Bronchial epithelial cell (primary cell): ENCODE data around the gene CD99L2. TPM values are rescaled to one million over a fixed set of nuclear protein-coding genes. Genes with fewer than 3 reads are reported as not detected.

Experiments used
- DNase-seq: peaks from one replicate; pipeline ENCODE4 v3.0.0-alpha.2; 2010; ENCODE audit warnings: low read depth
- FAIRE-seq: peaks from 2 replicates; lab custom pipeline; 2011; peaks lifted over from hg19 to GRCh38; lab: Jason Lieb, UNC
- H3K27me3 ChIP-seq: 2 replicates; pipeline ENCODE4 v1.5.1; 2011; ENCODE audit warnings: low read length; ENCODE audit not compliant: control insufficient read depth, insufficient read depth
- H3K36me3 ChIP-seq: 2 replicates; pipeline ENCODE4 v1.5.1; 2011; ENCODE audit warnings: low read length; ENCODE audit not compliant: control insufficient read depth, insufficient read depth
- H3K4me3 ChIP-seq: 2 replicates; pipeline ENCODE4 v1.5.1; 2011; ENCODE audit warnings: mild to moderate bottlenecking, low read depth, low read length, control low read depth
- CTCF ChIP-seq: IDR thresholded peaks from 2 replicates; pipeline ENCODE4 v1.5.1; 2011; ENCODE audit warnings: mild to moderate bottlenecking, moderate library complexity, low read length, control low read depth, inconsistent platforms; ENCODE audit not compliant: insufficient read depth, severe bottlenecking
- total RNA-seq: library from RNA; depleted of rRNA; stranded (reverse); fragments of >200 nt; gene quantifications from 2 replicates; pipeline ENCODE4 v1.2.1, GENCODE V29; 2014

CD99L2 gene
- total RNA-seq, 1 donor from 2014 or later: 10.8 TPM

GRCh38 chrX:150759568-150760416 lies 138.7 kb downstream of the CD99L2 start:
- Histone ChIP-seq H3K4me3 (no peak overlapping the region), H3K27me3 (no peaks in the 10 kb centered on the region), H3K36me3 (no peaks in the 10 kb centered on the region)
- no peak for TF ChIP-seq CTCF
- DNase-seq (no peak), FAIRE-seq (no peak)

- Histone ChIP-seq H3K4me3 (no peak overlapping the region), H3K27me3 (no peaks in the 10 kb centered on the region), H3K36me3 (no peaks in the 10 kb centered on the region)
- FAIRE-seq (no peak), DNase-seq (no peak)
- no peak for TF ChIP-seq CTCF
Measured at GRCh38 chrX:150757371-150757770, 141.1 kb downstream of the CD99L2 start.

- Histone ChIP-seq H3K4me3 (no peak overlapping the region), H3K36me3 (no peaks in the 10 kb centered on the region), H3K27me3 (no peaks in the 10 kb centered on the region)
- no peak for TF ChIP-seq CTCF
- DNase-seq (no peak), FAIRE-seq (no peak)
Measured at GRCh38 chrX:150753968-150754367, 144.5 kb downstream of the CD99L2 start.

- FAIRE-seq: no peak
Measured at GRCh38 chrX:150753357-150753756, 145.1 kb downstream of the CD99L2 start.

GRCh38 chrX:150752124-150752523 lies 146.3 kb downstream of the CD99L2 start:
- Histone ChIP-seq H3K27me3 (no peaks in the 10 kb centered on the region), H3K4me3 (no peak overlapping the region), H3K36me3 (no peaks in the 10 kb centered on the region)
- no peak for TF ChIP-seq CTCF
- no peak for FAIRE-seq
- no peak for DNase-seq

More at GRCh38 chrX:150753357-150753756, 145.1 kb downstream of the CD99L2 start:
- no peaks in the 10 kb centered on the region for H3K27me3 ChIP-seq
- no peaks in the 10 kb centered on the region for H3K36me3 ChIP-seq
- no peak overlapping the region for H3K4me3 ChIP-seq
- no peak for DNase-seq
- TF ChIP-seq CTCF: no peak
